Stimulated activated naive B cell treated with anti-CD40 and anti-IgM and Interleukin-4, amounts not matched to agents 10 μg/mL and 1 μg/mL and 100 μg/mL, for 72 hours (primary cell): Measurements from ENCODE around the gene KRTAP12-1.

Source experiments
- ATAC-seq, 2 donors: fragments of 150-1000 bp; cut with Tn5 transposase; replicated peaks; 2 replicates each; pipeline ENCODE4 v1.10.0; 2021; ENCODE audit warnings: moderate library complexity in 1 of 2
- DNase-seq: peaks from one replicate; pipeline ENCODE4 v3.0.0; 2021
- H3K27ac Mint-ChIP-seq: one replicate; pipeline ENCODE4 v1.8.0; 2022; ENCODE audit warnings: mild to moderate bottlenecking, mixed read lengths
- H3K27me3 Mint-ChIP-seq, 2 donors: one replicate each; pipeline ENCODE4 v1.8.0; 2022; ENCODE audit warnings: mixed read lengths in 2 of 2
- H3K36me3 Mint-ChIP-seq, 2 donors: one replicate each; pipeline ENCODE4 v1.8.0; 2022; ENCODE audit warnings: mixed read lengths in 2 of 2, mild to moderate bottlenecking in 1 of 2
- H3K4me1 Mint-ChIP-seq, 2 donors: one replicate each; pipeline ENCODE4 v1.8.0; 2022; ENCODE audit warnings: mixed read lengths in 2 of 2, mild to moderate bottlenecking in 1 of 2
- H3K4me3 Mint-ChIP-seq, 2 donors: one replicate each; pipeline ENCODE4 v1.8.0; 2022; ENCODE audit warnings: mild to moderate bottlenecking in 2 of 2, mixed read lengths in 2 of 2, moderate library complexity in 1 of 2
- H3K9me3 Mint-ChIP-seq, 2 donors: one replicate each; pipeline ENCODE4 v1.8.0; 2022; ENCODE audit warnings: mixed read lengths in 2 of 2, mild to moderate bottlenecking in 1 of 2

KRTAP12-1 gene

DNA sequence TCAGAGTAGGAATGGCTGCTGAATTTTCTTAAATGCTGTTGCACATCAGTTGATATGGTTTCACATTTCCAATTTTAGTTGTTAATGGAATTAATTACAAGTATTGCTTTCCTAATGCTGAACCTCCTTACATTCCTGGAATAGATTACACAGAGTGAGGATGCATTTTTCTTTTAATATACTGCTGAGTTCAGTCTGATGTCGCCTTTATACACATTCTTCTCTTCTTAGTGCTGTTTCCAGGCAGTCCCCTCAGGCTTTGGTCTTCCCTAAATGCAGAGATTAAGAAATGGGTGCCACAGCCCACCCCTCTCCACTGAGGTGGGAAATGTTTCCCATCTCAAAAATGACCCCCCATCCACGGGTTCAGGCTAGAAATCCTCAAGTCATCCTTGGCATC lies 36.1 kb upstream of the KRTAP12-1 start:
- no peak overlapping the region for H3K4me3 Mint-ChIP-seq
- DNase-seq (no peak), ATAC-seq (no peak)
- peaks cover 4 to 6% of the 10 kb centered on the region in 2 donors for H3K9me3 Mint-ChIP-seq
- peaks cover 0 to 4% of the 10 kb centered on the region in 2 donors for H3K36me3 Mint-ChIP-seq
- peaks cover 57 to 74% of the 10 kb centered on the region in 2 donors for H3K27me3 Mint-ChIP-seq
- peaks cover 4 to 10% of the 10 kb centered on the region in 2 donors for H3K4me1 Mint-ChIP-seq
- H3K27ac Mint-ChIP-seq, result no peak overlapping the region

DNA sequence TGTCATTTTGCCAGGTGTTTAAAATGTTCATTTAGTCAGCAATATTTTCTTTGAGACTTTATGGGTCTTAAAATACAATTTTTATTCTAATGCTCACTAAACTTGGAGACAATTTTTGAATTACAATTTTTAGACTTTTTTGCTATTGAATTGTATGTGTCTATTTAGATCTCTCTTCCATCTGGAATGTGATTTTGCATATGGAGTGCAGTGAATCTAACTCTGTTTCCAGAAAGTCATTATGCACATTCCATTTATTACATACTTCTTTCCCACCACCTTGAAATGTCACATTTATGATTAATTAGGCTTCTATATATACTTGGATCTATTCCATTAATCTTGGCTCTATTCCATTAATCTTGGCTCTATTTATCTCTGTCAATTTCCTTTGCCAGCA lies 35.0 kb upstream of the KRTAP12-1 start:
- H3K27me3 Mint-ChIP-seq, result peaks cover 56 to 75% of the 10 kb centered on the region in 2 donors

DNA sequence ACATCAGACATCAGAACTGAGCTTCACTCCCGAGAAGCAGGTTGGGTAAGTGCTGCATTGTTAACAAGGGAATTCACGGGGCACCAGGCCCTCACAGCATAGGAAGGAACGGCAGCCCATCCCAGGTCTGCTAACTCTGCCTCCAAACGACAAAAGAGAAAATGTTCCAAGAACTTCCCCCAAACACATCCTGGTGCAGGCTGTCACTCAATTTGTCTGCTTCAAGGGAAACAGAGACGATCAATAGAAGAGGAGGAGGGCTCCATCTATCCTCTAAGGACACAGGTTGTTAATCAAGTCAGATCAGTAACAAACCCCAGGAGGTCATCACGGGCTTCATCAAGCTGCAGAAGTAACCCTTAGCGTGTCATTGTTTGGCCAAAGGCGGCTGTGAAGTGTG lies 32.9 kb upstream of the KRTAP12-1 start:
- Mint-ChIP-seq H3K4me3 (no peak overlapping the region), H3K27me3 (peaks cover 55 to 79% of the 10 kb centered on the region in 2 donors), H3K36me3 (peaks cover 0 to 4% of the 10 kb centered on the region in 2 donors), H3K27ac (no peak overlapping the region), H3K9me3 (peaks cover 4 to 6% of the 10 kb centered on the region in 2 donors), H3K4me1 (peaks cover 6 to 25% of the 10 kb centered on the region in 2 donors)
- no peak for ATAC-seq
- no peak for DNase-seq

More for the DNA sequence above, 35.0 kb upstream of the KRTAP12-1 start:
- H3K4me1 Mint-ChIP-seq, result peaks cover 6 to 11% of the 10 kb centered on the region in 2 donors
- H3K9me3 Mint-ChIP-seq, result peaks cover 4 to 6% of the 10 kb centered on the region in 2 donors
- no peak overlapping the region for H3K27ac Mint-ChIP-seq
- ATAC-seq (no peak), DNase-seq (no peak)
- no peak overlapping the region for H3K4me3 Mint-ChIP-seq
- H3K36me3 Mint-ChIP-seq, result peaks cover 0 to 4% of the 10 kb centered on the region in 2 donors

DNA sequence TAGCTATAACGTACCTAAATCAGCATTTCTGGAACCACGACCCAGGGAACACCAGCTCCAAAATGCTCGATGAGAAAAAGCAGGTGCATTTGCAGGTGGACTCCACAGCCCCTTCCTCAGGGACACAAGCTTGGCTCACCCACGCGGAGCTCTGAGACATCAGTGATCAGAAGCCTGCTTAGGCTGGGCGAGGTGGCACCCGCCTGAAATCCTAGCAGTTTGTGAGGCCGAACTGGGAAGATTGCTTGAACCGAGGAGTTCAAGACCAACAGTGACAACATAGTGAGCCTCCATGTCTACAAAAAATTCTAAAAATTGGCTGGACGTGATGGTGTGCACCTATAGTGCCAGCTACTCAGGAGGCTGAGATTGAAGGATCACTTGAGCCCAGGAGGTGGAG lies 31.9 kb upstream of the KRTAP12-1 start:
- Mint-ChIP-seq H3K4me3 (no peak overlapping the region), H3K4me1 (peaks cover 9 to 36% of the 10 kb centered on the region in 2 donors), H3K9me3 (peaks cover 4 to 6% of the 10 kb centered on the region in 2 donors), H3K27me3 (peaks cover 61 to 80% of the 10 kb centered on the region in 2 donors), H3K36me3 (peaks cover 0 to 4% of the 10 kb centered on the region in 2 donors), H3K27ac (no peak overlapping the region)
- ATAC-seq, result no peak
- DNase-seq, result no peak

DNA sequence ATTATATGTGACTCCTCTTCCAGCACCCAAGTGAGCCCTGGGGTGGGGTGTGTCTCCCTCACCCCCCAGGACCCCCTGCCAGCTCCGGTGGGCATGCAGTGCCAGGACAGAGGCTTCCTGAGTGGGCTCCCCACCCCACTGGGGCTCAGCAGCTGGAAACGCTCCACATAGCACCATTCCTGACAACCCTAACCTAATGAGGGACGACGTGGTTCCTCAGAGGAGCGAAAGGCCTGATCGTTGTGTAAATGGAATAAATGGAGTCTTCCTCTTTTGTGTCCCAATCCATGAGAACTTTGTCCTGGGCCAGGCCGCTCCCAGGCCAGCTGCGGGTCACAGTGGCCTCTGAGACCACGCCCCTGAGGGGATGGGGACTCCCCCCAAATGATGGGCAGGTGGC lies 31.2 kb upstream of the KRTAP12-1 start:
- ATAC-seq, result no peak
- H3K27ac Mint-ChIP-seq, result no peak overlapping the region
- H3K36me3 Mint-ChIP-seq, result peaks cover 0 to 4% of the 10 kb centered on the region in 2 donors
- DNase-seq, result no peak
- H3K27me3 Mint-ChIP-seq, result peaks cover 60 to 80% of the 10 kb centered on the region in 2 donors
- peaks cover 4 to 6% of the 10 kb centered on the region in 2 donors for H3K9me3 Mint-ChIP-seq
- H3K4me1 Mint-ChIP-seq, result peaks cover 9 to 40% of the 10 kb centered on the region in 2 donors
- no peak overlapping the region for H3K4me3 Mint-ChIP-seq

DNA sequence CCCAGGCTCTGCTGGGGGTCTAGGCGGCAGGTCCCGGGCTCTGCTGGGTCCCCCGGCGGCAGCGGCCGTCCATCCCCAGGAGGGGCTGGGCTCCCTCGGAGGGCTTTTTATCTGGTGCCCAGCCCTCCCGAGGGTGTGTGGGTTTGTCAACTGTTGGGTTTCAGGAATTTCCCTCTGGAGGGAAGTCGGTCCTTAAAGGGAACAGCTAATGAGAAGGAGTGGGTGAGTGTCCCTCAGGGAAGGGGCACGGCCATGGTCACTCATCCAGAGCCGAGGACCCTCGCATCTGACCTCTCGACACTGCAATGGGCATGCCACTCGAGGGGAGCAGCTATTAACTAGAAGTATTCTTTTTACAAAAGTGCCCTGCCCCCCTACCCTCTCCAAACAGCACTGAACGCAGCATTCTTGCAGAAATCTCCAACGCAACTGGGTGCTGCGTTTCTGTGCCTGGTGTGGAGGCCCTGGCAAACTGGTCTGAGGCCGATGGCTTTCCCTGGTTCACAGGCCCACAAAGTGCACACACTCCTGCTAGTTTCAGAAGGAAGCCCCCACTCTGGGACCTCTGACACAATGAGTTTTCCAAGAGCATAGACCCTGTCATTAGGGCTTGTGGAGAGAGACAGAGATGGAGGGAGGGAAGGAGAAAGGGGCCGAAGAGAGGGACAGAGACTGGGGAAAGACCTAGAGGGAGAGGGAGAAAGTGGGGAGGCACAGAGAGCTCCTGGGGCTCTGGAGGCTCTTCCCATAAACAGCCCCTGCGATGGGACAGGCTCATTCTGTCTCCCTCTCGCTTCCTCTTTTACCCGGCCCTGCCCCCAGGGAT lies 30.5 kb upstream of the KRTAP12-1 start:
- H3K27me3 Mint-ChIP-seq, result peaks cover 66 to 86% of the 10 kb centered on the region in 2 donors
- no peak for DNase-seq
- ATAC-seq, result no peak
- H3K36me3 Mint-ChIP-seq, result peaks cover 0 to 4% of the 10 kb centered on the region in 2 donors
- no peak overlapping the region for H3K27ac Mint-ChIP-seq
- peaks cover 4 to 6% of the 10 kb centered on the region in 2 donors for H3K9me3 Mint-ChIP-seq
- H3K4me3 Mint-ChIP-seq, result no peak overlapping the region
- H3K4me1 Mint-ChIP-seq, result peaks cover 9 to 40% of the 10 kb centered on the region in 2 donors

DNA sequence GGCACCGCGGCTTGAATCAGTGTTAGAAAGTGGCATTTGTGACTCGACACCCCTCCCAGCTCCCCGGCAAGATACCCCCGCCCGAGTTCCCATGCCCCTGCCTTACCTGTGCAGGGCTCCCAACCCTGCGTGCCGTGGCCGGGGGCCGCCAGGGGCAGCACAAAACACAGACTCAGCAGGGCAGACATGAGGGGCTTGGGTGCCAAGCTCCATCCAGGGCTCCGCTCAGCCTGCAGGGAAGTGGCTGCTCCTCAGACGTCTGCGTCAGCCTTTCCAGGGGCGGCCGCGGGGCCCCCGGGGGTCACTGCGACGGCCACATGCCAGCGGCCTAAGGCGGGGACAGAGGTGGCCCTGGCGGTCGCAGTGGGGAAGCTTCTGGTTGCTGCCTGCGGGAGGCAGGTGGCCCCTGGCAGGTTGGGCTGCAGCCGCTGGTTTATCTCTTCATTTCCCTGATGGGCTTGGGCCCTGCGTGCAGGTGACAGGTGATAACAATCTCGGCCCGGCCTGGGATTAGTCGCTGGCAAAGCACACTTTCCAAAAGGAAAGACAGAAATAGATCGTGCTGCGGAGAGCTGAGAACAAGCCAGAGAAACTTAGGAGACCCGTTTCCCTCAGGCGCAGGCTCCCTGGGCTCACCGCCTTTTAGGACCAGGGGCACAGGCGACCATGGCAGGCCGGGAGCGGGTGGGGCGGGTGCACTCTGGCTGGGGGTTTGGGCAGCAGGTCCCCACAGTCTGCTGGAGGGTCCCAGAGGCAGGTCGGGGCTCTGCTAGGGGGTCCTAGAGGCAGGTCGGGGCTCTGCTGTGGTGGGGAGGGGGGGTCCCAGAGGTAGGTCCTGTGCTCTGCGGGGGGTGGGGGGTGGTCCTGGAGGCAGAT lies 29.6 kb upstream of the KRTAP12-1 start, which contains the start of gene TSPEAR:
TSPEAR (minus strand) TSS at position 246 of the 876 bp plus-strand sequence; CDS start at position 188, 58 bp downstream.
- H3K4me3 Mint-ChIP-seq, result no peak within 1 kb of the TSS
- peaks cover 0 to 4% of the 10 kb centered on the region in 2 donors for H3K36me3 Mint-ChIP-seq
- peaks cover 9 to 40% of the 10 kb centered on the region in 2 donors for H3K4me1 Mint-ChIP-seq
- peaks cover 4 to 6% of the 10 kb centered on the region in 2 donors for H3K9me3 Mint-ChIP-seq
- ATAC-seq (no peak), DNase-seq (no peak)
- no peak within 1 kb of the TSS for H3K27ac Mint-ChIP-seq
- peaks cover 69 to 94% of the 10 kb centered on the region in 2 donors for H3K27me3 Mint-ChIP-seq

DNA sequence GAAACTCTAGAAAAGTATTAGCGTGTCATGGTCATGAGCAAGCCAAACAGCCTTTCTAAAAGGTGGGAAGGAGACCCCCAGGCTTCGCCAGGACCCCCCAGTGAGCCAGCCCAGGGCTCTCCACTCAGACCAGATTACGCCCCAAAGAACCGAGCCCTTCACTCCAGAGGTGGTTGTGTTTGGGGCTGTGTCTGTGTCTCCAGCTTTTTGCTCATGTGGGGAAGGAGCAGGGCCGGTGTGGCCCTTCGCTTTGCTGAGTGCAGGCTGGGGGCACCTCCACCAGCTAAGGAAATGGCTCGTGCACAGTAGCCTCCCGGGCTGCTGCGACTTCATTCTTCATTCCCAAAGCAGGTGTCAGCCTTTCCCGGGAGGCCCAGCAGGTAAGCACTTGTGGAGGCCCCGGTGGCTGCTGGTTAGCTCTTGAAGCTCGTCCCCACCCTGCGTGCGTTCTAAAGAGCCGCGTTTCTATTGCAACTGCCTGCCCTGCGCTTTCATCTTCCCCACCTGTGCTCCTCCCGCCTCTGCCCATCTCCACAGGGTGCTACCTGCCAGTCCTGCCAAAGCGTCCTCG lies 28.9 kb upstream of the KRTAP12-1 start:
- H3K27me3 Mint-ChIP-seq, result peaks cover 72 to 97% of the 10 kb centered on the region in 2 donors
- ATAC-seq (no peak), DNase-seq (no peak)
- H3K27ac Mint-ChIP-seq, result no peak overlapping the region
- H3K9me3 Mint-ChIP-seq, result peaks cover 3 to 4% of the 10 kb centered on the region in 2 donors
- no peak overlapping the region for H3K4me3 Mint-ChIP-seq
- peaks cover 4 to 7% of the 10 kb centered on the region in 2 donors for H3K36me3 Mint-ChIP-seq
- H3K4me1 Mint-ChIP-seq, result peaks cover 9 to 40% of the 10 kb centered on the region in 2 donors

DNA sequence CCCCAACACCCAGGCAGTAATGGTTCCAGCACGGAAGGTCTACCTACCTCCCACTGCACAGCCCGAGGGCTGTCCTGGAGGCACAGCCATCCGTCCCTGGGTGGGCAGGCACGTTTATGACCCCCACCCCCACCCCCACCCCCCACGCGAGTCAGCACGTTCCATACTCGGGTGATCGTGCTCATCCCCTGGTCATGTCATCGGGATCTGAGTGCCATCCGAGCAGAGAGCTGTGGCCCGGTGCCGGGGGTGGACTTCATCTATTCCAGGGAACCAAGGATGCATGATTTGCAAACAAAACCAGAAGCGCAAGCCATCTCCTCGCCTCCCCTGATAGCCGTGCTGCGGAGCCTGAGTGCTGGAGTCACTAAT lies 28.3 kb upstream of the KRTAP12-1 start:
- H3K9me3 Mint-ChIP-seq, result peaks cover 5 to 6% of the 10 kb centered on the region in 2 donors
- H3K27me3 Mint-ChIP-seq, result peaks cover 74 to 96% of the 10 kb centered on the region in 2 donors
- H3K4me1 Mint-ChIP-seq, result peaks cover 9 to 40% of the 10 kb centered on the region in 2 donors
- no peak overlapping the region for H3K4me3 Mint-ChIP-seq
- H3K36me3 Mint-ChIP-seq, result peaks cover 7 to 8% of the 10 kb centered on the region in 2 donors
- no peak overlapping the region for H3K27ac Mint-ChIP-seq
- ATAC-seq (no peak), DNase-seq (no peak)

DNA sequence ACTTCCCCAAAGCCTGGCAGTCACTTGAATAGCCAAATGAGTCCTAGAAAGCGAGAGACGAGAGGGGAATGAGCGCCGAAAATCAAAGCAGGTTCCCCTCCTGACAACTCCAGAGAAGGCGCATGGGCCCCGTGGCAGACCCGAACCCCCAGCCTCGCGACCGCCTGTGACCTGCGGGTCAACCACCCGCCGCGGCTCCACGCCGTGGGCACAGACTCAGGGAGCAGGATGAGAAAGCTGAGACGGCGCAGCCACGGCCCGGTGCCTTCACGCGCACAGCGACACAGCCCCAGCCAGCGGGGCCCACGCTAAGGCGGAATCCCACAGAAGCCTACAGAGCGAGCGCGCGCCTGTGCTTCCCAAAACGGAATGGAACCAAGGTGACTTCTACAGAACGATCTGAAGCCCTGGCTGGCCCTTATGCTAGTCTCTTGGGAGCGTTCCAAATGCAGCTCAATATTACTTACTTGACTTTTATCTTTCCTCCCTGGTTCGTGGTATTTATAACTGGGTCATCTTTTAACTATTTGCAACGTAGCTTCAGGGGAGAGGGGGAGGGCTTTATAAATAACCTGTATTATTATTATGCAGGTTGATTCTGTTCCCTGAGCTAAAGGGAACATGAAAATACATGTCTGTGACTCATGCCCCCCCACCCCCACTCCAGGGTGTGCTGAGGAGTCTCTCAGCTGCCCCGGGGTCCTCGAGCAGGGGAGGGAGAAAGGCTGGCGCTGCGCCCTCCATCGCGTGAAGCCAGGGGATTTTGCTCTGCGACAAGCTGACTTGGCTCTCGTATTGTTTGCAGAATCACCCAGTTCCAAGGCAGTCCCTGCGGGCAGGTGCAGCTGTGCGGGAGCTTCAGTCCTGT lies 27.7 kb upstream of the KRTAP12-1 start:
- H3K9me3 Mint-ChIP-seq, result peaks cover 11% of the 10 kb centered on the region in 2 donors
- ATAC-seq (no peak), DNase-seq (no peak)
- peaks cover 76 to 96% of the 10 kb centered on the region in 2 donors for H3K27me3 Mint-ChIP-seq
- peaks cover 7 to 34% of the 10 kb centered on the region in 2 donors for H3K4me1 Mint-ChIP-seq
- H3K27ac Mint-ChIP-seq, result peak overlapping the region; percentile 33
- peaks cover 7 to 12% of the 10 kb centered on the region in 2 donors for H3K36me3 Mint-ChIP-seq
- peak overlapping the region in 1 of 2 donors; percentile 15 for H3K4me3 Mint-ChIP-seq

DNA sequence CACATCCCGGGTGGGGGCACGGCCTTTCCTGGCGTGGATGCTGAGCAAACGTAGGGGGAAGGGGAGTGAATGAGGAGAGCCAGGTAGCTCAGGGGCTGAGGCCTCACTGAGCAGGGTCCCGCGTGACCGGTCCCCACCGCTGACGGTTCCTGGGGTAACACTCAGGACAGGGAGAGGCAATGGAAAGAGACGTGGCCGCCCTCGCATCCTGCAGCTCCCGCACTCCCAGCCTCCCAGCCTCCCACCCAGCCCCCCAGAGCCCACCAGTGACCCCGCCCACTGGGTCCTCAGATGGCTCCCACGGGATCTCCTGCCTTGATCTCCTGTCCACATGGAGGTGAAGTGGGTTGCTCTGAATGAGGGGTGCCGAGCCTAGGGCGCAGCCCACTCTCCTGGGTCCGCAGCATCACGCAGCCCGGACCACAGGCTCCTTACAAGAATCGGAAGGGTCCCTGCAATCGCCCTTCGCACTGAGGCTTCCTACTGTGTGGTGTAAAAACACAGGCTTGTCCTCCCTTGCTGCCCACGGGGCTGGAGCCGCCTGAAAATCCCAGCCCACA lies 27.0 kb upstream of the KRTAP12-1 start:
- Mint-ChIP-seq H3K27me3 (peaks cover 76 to 96% of the 10 kb centered on the region in 2 donors), H3K9me3 (peaks cover 11 to 12% of the 10 kb centered on the region in 2 donors), H3K27ac (peak overlapping the region; percentile 33), H3K4me1 (peaks cover 6 to 34% of the 10 kb centered on the region in 2 donors), H3K36me3 (peaks cover 10% of the 10 kb centered on the region in 2 donors), H3K4me3 (peak overlapping the region in 1 of 2 donors; percentile 15)
- ATAC-seq, result no peak
- no peak for DNase-seq

DNA sequence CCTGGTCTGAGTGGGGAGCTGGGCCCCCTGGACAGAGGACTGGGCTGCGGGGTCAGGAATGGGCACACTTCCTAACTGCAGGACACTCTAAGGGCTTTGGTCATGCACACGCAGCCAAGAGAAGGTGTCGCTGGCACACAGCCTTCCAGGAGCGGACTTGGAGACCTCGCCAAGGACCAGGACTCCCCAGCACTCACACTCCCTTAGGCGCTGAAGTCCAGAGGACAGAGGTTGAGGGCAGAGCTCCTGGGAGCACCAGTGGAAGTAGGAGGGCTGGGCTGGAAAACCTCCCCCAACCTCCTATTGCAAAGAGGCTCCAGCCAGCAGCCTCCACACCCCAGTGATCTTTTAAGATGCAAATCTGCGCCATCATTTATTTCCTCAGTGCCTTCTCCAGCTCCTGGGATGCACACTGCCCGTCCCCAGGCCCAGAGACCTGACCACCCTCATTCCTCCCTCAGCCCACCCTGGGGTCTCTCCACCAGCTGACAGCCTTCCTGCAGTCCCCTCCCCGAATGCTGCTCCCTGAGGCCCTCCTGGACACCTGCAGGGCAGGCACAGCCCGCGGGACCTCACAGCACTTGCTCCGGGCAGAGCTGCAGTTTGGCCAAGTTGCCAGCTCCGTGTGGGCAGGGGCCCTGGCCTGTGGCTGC lies 26.4 kb upstream of the KRTAP12-1 start:
- Mint-ChIP-seq H3K36me3 (peaks cover 10% of the 10 kb centered on the region in 2 donors), H3K27ac (no peak overlapping the region), H3K27me3 (peaks cover 73 to 96% of the 10 kb centered on the region in 2 donors), H3K4me1 (peaks cover 6 to 34% of the 10 kb centered on the region in 2 donors), H3K9me3 (peaks cover 11 to 12% of the 10 kb centered on the region in 2 donors), H3K4me3 (no peak overlapping the region)
- ATAC-seq (no peak), DNase-seq (no peak)
